GM18499 (cell line): ENCODE results near the gene MICAL2.

ENCODE experiments used
- ATAC-seq: cut with Tn5 transposase; IDR thresholded peaks from one replicate; pipeline ENCODE4 v1.9.1; 2021; ENCODE audit warnings: moderate number of reproducible peaks; ENCODE audit not compliant: insufficient read depth, unreplicated experiment

MICAL2 gene

DNA sequence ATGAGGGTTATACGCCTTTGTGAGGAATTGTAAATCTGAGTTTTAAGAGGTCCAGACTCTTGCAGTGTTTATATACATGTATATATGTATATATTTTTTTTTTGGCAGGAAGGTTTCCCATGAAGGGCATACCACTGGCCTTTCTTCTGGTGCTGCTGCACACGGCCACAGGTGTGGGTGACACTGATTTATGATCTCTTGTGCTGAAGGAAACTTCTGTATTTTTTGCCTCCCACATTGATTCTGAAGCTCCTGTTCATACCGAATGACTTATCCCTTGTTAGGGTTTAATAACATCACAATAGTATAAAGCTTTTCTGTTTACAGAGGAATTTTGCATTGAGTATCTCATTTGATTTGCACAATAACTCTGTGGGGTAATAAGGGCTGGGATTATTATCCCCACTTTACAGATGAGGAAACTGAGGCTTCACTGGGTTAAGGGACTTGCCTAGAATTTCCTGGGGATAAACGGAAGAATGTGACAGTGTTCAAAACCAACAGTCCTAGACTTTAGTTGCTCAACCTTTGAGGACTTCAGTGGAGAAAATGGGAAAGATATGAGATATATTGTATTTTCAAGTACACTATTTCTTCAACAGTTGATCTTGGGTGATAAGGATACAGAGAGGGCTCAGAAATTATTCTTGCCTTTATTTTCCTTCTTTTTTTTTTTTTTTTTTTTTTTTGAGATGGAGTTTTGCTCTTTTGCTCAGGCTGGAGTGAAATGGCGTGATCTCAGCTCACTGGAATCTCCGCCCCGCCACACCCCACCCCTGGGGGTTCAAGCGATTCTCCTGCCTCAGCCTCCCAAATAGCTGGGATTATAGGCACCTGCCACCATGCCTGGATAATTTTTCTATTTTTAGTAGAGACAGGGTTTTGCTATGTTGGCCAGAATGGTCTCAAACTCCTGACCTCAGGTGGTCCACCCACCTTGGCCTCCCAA is 70.1 kb downstream of the MICAL2 start:
- ATAC-seq, result no peak

DNA sequence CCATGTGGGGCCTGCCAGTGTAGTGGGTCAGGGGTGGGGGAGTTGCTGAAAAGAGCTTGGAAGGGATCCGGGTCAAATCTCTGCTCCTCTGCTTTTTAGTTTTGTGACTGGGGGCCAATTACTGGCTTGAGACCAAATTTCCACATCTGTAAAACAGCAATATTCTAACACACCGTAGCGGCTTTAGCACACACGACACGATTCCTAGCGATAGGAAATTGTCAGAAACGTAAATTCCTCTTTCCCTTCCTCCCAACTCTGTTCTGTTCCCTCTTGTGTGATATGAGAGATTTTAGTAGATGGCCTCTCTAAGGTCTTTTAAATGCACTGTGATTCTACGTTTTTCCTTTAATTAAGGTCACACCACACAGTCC is 71.9 kb downstream of the MICAL2 start:
- ATAC-seq, result no peak

DNA sequence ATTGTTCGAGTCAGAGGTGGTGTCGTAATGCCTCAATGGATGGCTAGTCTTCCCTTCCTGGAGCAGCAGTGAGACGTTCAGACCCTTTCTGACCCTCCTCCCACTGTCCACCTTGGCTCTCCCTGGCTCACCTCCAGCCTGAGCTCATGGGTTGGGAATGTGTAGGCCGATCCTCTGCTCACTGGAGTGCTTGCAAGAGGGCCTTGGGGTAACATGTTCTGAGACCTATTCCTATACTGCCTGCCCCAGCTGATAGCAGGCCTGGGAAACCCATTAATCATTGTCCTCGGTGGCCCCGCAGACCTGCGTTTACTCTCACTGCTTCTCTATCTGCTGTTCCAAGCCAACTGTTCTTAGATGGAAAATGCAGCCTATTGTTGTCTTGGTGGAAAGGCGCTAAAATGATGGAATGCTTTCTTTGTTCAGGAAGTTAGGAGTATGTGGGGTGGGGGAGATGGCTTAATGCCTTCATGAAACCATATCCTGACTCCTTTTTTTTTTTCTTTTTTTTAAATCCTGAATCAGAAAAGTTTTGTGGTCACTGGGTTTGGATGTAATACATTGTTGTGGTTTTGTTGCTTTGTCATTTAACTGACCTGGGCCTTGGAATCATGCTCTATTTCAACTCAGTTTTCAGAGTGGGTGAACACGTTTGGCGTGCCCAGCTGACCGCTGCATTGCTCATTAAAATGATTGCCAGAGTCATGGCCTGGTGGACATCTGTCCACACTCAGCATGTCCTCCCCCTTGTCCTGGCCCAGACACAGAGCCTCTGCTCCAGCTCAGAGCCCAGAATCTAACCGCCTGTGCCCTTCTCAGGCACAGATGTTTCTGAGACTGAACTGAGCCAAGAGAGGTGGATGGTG is 72.5 kb downstream of the MICAL2 start:
- no peak for ATAC-seq

DNA sequence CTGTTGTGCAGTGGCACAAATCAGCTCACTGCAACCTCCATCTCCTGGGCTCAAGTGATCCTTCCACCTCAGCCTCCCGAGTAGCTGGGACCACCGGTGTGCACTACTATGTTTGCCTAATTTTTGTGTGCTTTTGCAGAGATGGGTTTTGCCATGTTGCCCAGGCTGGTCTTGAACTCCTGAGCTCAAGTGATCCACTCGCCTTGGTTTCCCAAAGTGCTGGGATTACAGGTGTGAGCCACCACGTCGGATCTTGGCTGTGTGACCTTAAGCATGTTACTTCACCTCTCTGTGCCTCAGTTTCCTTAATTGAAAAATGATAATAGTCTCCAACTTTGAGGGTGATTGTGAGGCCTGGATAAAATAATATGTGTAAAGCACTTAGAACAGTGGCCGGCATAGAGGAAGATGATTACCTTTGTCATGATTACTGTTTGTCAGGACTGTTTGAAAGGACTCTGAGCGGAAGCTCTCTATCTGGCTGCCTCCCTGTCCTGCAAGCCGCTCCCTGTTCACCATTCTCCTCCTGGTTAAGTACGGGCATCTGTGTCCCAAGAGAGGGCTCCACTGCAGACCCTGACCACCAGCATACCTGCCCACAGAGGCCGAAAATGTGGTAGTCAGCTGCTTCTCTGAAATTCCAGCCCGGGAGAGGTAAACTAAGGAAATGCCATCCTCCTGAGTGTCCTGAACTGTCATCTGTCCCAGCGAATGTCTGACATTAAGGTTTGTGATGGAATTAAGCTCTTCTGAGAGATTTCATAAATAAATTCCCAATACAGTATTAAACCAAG is 73.6 kb downstream of the MICAL2 start:
- ATAC-seq, result no peak

DNA sequence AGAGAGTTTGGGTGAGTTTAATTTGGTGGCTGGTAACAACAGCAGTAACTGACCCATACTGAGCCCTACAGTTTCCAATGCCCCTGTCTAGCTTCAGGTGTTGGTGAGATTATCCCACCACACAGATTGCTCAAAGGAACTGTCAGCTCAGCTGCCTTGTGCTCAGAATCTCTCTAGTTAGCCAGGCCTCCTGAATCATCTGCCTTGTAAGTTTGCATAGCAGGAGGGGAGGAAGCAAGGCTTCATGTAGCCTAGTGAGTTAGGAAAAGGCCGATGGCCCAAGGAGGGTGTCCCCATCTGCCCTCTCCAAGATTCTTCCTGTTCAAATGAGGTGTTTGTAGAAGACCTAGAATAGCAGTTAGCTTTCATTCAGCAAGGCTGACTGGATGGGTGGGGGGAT is 74.3 kb downstream of the MICAL2 start:
- no peak for ATAC-seq

DNA sequence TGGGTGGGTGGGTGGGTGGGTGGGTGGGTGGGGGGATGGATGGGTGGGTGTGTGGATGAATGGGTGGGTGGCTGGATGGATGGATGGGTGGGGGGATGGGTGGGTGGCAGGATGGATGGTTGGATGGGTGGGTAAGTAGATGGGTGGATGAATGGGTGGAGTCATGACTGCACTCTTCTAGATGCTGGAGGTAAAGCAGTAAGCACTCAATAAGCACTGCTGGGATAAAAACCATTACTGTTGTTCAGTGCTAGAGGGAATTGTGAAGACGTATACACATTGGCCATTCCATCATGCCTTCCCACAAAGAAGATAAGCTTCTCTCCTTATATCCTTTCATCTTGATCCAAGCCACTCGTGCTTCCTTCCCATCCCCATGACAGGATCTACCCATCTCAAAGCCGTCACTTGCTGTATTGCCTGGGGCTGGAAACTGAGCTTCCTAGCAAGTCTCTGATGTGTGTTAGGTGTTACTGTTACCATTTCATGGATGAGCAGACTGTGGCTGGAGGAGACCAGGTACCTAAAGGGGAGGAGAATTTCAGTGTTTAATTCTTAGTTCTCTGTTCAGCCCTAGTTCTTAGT is 74.8 kb downstream of the MICAL2 start:
- no peak for ATAC-seq

DNA sequence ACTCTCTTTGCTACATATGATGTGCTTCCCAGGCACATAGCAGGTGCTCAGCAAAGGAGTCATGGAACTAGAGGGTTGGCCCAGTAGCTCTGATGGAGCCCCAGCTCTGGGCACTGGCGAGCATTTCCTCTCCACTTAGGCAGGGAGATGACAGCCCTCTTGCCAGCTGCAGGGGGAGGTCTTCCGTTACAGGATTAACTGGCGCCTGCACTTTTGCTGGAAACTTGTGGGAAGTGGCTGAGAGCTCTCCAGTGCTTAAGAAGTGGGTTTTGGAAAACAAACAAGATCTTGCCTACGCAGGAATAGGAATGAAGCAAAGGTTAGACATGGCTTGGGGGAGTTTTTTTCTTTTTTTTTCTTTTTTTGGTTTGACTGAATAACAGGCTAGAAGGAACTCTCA is 75.5 kb downstream of the MICAL2 start:
- ATAC-seq, result no peak

DNA sequence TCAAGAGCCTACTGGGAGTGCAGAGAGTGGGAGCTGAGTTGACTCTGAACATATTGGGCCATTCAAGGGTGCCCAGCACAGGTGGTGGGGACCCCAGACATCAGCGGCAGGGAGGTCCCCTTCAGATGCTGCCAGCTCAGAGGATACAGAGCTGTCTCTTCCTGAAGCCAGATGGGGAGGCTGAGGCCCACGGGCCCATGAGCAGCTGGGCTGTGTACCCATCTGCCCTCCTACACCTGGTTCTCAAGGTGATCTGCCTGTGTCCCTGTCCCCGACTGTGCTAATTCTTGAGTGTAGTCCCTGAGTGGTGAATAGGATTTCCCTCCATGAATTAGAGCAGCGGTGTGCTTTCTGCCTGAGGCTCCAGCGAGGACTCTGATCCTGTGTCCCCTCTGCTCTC is 76.3 kb downstream of the MICAL2 start:
- no peak for ATAC-seq

DNA sequence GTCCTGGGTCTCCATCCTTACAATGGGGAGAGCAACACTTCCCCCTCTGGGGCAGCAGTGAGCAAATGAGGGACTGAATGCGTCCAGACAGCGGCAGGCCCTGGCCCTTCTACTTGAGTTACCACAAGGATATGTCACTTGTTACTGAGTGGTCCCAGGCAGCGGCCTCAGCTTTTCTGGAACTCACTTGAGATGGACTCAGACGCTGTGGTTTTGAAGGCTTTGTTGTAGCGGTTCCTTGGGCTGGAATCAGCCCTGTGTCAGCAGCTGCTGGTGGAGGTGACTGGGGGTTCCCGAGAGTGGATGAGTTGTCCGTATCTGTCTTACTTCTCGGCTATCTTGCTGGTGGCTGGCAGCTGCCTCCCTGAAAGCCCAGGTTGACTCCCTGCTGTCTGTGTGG is 77.0 kb downstream of the MICAL2 start:
- no peak for ATAC-seq

DNA sequence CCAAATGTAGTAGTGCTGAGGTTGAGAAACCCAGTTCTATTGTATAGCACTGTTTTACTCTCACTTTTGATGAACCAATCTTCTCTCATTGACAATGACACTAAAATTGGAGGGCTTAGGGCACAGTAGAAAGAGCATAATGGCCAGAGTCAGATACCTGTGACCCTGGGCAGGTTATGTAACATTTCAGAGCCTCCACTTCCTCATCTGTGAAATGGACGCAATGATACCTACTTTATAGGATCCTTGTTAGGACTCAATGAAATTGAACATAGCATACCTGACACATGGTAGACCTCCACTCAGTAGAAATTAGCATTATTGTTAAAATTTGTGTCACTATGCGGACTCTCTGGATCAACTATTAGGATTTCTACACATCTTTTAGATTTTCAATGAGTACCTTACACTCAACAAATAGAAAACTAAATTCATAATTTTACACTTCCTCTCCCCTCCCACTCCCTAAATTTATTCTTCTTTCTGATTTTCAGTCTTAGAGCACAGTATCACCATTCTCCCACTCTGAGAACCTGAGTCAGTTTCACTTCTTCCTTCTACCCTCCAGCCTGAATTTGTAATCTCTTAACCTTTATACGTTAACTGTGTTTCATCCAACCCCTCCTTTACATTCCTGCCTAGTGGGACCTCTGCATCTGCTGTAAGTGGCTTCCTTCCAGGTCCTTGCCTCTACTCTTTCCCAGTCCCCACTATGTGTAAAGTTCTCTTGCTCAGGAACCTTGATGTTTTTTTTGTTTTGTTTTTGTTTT is 78.3 kb downstream of the MICAL2 start:
- ATAC-seq, result no peak

DNA sequence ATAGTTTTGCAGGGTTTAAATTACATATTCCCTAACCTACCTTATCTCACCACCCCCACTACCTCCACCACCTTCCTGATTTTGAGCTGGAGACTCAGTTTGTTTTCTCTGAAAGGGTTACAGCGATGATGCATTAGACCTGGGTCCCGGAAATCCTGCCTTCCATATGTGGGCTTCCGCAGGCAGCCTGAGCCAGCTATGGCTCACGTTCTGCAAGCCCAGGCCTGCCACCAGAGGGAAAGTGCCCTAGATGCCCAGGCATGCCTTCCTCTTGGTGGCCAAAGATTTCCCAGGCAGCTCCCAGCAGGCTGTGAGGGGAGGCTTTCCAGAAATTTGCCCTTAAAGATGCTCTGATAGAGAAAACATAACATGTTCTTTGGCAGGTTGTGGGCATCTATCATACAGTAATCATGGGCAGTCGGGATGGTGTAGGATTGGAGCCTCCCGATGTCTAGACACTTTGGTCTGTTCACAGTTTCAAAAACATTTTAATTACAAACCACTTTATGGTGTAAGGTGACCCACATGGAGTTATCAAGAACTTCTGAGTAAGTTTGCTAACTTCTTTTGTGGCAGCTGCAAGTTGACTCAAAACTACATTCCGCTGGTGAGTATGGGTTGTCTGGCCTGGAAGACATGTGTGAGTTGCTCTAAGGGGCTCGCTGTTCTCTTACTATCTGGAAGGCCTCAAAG is 79.3 kb downstream of the MICAL2 start:
- ATAC-seq, result no peak

DNA sequence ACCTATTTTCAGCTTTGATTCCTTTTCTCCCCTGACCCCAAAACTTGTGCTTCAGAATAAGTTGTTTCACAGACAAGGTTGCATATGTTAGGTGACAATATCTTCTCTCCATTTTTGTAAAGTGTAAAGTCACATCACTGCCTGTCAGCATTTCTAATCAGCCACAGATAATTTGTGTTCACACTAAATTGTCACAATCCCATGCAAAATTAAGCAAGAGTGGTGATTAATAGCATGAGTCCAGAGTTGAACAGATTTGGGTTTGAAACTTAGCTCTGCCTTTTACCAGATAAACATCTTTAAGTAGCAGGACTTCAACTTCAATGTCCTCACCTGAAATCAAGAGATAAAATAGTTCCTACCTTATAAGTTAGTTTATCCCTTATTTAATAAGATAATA is 80.1 kb downstream of the MICAL2 start:
- ATAC-seq, result no peak

DNA sequence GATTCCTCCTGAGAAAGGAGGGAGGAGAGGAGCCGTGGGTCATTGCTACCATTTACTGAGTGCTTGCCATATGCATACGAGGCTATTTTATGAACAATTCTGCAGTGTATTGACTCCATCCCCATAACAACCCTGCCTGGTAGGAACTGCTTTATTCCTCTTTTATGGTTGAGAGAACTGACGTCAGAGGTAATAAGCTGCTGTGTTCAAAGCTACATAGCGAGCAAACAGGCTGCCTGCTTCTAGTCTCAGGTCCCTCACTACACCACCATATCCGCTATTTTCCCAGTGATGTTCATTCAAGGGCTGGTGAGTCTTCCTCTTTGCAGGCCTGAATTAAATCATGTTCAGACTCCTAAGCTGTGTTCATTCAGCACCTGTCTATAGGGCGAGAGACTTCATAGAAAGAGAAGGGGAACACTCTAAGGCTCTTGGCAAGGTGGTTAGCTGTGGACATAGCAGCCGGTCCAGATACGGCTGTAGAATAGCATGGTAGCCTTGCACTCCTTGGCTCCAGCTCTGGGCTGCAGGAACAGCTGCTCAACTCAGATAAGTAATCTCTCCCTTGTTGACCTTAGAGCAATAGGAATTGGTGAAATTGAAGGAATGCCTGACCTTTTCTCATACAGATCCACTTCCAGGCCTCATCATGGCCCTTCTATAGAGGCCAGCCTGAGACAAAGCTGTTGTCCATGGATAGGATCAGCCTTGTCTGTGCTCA is 82.6 kb downstream of the MICAL2 start:
- ATAC-seq, result no peak

DNA sequence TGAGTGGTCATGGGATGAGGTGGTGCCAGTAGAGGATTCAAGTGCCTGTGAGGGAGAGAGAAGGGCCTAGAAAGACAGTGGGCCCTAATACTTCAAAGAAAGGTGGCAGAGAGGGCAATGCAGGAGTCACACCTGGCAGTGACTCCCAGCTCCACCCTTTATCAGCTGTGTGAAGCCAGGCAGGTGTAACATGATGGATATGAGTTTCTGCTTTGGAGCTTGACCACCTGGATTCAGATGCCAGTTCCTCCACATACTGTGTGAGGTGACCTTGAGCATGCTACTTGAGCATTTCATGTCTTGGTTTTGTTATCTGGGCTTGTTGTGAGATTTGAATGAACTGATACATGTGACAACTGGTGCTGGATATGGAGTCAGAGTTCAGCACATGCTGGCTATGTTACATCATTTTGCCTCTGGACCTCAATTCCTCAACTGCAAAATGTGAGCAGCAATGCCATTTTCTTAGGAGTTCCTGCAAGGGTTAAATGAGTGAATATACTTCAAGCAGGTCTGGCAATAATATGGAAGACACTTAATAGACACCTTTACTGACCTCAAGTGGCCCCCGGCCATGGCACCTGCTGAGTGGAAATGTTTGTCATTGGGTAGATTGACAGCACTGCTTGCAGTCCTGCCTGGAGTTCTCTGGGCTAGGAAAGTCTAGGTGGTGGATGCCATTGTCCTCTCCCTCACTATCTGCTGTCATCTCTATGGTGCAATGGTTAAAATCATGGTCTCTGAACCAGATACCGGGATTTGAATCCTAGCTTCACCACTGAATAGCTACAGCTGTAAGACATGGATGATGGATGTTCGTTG is 83.3 kb downstream of the MICAL2 start:
- no peak for ATAC-seq

DNA sequence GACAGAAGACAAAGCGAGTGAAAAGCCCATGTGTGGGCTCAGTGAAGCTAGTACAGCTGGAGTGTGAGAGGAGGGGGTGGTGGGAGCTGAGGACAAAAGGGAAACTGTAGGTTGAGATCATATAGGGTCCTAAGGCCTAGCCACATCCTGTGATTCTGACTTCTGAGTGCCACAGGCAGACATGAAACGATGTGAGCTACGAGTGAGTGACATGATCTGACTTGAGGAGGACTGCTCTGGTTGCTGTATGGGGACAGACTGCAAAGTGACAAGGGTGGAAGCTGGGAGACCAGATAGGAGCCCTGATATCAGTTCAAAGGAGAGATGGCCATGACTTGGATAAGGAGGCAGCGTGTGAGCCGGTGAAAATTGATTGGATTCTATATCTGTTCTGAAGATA is 85.4 kb downstream of the MICAL2 start:
- peak; percentile 84 for ATAC-seq

DNA sequence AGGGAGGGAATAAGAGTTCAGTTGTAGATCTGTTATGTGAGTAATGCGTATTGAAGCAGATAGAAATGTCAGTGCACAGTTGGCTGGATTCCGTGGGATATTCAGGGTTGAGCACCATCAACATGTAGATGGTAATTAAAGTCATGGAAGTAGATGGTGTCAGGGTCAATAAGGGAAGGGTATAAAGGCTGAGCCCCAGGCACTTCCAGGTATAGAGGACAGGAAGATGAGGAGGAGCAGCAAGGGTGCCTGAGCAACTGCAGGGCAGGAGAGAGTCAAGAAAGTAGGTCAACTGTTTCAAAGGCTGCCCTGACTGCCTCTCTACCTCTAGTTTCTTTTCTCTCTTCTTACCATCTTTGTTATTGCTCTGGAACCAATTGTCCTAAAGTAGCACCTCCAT is 85.9 kb downstream of the MICAL2 start:
- no peak for ATAC-seq

DNA sequence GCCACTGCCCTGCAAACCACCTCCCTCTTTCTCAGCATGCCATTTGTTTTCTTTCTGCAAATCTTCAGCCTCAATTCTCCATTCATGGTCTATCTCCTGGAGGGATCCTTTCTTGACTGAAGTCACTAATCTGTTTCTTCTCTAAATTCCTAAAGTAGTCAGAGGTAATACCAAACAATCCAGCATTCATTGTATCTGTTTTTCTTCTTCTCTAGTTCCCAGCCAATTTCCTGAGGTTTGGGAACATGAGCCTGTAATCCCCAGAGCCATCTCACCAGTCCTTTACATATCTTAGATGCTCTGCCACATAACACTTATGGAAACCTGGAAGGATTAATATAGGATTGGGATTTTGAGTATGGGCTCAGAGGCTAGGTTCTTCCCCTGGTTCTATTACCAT is 86.5 kb downstream of the MICAL2 start:
- no peak for ATAC-seq
